Neuronal stem cell (in vitro differentiated cells): ENCODE measurements around the gene XPO6.
A peak's percentile ranks its signal among the peaks of the same experiment; 100 is the strongest.
"Not testable (repeated sequence)": the region's sequence is repeated elsewhere in the genome, so short reads cannot be mapped to it uniquely, and the experiment has no call there.

Source experiments
- DNase-seq: peaks from one replicate; pipeline ENCODE4 v3.0.0-alpha.2; 2013; ENCODE audit warnings: low spot score
- H2AFZ ChIP-seq: one replicate; pipeline ENCODE4 v1.6.1; 2013; ENCODE audit warnings: mild to moderate bottlenecking, low read length, inconsistent platforms
- H2AK5ac ChIP-seq: 2 replicates; pipeline ENCODE4 v1.6.1; 2013; ENCODE audit warnings: low read depth, mild to moderate bottlenecking, inconsistent platforms, low read length, moderate library complexity, mixed read lengths
- H2BK120ac ChIP-seq: 2 replicates; pipeline ENCODE4 v1.6.1; 2013; ENCODE audit warnings: low read depth, mild to moderate bottlenecking, inconsistent platforms, low read length, moderate library complexity, mixed read lengths
- H2BK12ac ChIP-seq: one replicate; pipeline ENCODE4 v1.6.1; 2013; ENCODE audit warnings: low read length, inconsistent platforms
- H2BK15ac ChIP-seq: 2 replicates; pipeline ENCODE4 v1.6.1; 2013; ENCODE audit warnings: mild to moderate bottlenecking, low read length, inconsistent platforms, mixed read lengths
- H2BK5ac ChIP-seq: one replicate; pipeline ENCODE4 v1.6.1; 2013; ENCODE audit warnings: inconsistent platforms, mild to moderate bottlenecking, low read length, moderate library complexity
- H3K14ac ChIP-seq: one replicate; pipeline ENCODE4 v1.6.1; 2013; ENCODE audit warnings: low read length, inconsistent platforms
- H3K18ac ChIP-seq: 2 replicates; pipeline ENCODE4 v1.6.1; 2013; ENCODE audit warnings: low read length, inconsistent platforms
- H3K23ac ChIP-seq: 2 replicates; pipeline ENCODE4 v1.6.1; 2013; ENCODE audit warnings: low read depth, mild to moderate bottlenecking, mixed read lengths, low read length, inconsistent platforms; ENCODE audit not compliant: poor library complexity
- H3K27ac ChIP-seq: replicated peaks from 3 replicates; pipeline ENCODE4 v1.5.1; 2013; ENCODE audit warnings: low read length, inconsistent platforms
- H3K27me3 ChIP-seq, 3 experiments: 2 replicates each; pipeline ENCODE4 v1.6.1; 2013; ENCODE audit warnings: low read length in 3 of 3, mild to moderate bottlenecking in 2 of 3, inconsistent platforms in 1 of 3, low read depth in 1 of 3, mixed read lengths in 1 of 3, moderate library complexity in 1 of 3; ENCODE audit not compliant: control insufficient read depth in 3 of 3, insufficient read depth in 3 of 3
- H3K36me3 ChIP-seq, 2 donors: replicated peaks in 1 of 2; 2 replicates each; pipeline ENCODE4 v1.6.1; 2013; ENCODE audit warnings: low read length in 2 of 2; ENCODE audit not compliant: control insufficient read depth in 2 of 2, insufficient read depth in 2 of 2
- H3K4ac ChIP-seq: 2 replicates; pipeline ENCODE4 v1.6.1; 2013; ENCODE audit warnings: inconsistent platforms, mild to moderate bottlenecking, low read length, moderate library complexity
- H3K4me1 ChIP-seq, 2 donors: 1 replicate in 1 of 2; 2 replicates in 1 of 2; pipeline ENCODE4 v1.6.1; 2013; ENCODE audit warnings: low read length in 2 of 2, low read depth in 1 of 2; ENCODE audit not compliant: control insufficient read depth in 2 of 2, insufficient read depth in 1 of 2
- H3K4me2 ChIP-seq: one replicate; pipeline ENCODE4 v1.6.1; 2013; ENCODE audit warnings: mild to moderate bottlenecking, low read length, inconsistent platforms; ENCODE audit not compliant: insufficient read depth, poor library complexity, severe bottlenecking
- H3K4me3 ChIP-seq, 2 donors: 2 replicates each; pipeline ENCODE4 v1.5.1; 2013; ENCODE audit warnings: low read length in 2 of 2, mild to moderate bottlenecking in 2 of 2, inconsistent platforms in 1 of 2, moderate library complexity in 1 of 2
- H3K79me1 ChIP-seq: one replicate; pipeline ENCODE4 v1.6.1; 2013; ENCODE audit warnings: low read depth, mild to moderate bottlenecking, inconsistent platforms, low read length, moderate library complexity
- H3K9ac ChIP-seq: one replicate; pipeline ENCODE4 v1.6.1; 2013; ENCODE audit warnings: mild to moderate bottlenecking, low read depth, low read length, inconsistent platforms; ENCODE audit not compliant: poor library complexity
- H3K9me3 ChIP-seq, 2 donors: replicated peaks in 1 of 2; 2 replicates each; pipeline versions ENCODE3 to v1.6.1; 2013; ENCODE audit warnings: low read length in 2 of 2, mild to moderate bottlenecking in 2 of 2, inconsistent platforms in 1 of 2, low read depth in 1 of 2, mixed read lengths in 1 of 2, moderate library complexity in 1 of 2; ENCODE audit not compliant: control insufficient read depth in 2 of 2, insufficient read depth in 1 of 2
- H4K8ac ChIP-seq: one replicate; pipeline ENCODE4 v1.6.1; 2013; ENCODE audit warnings: low read depth, mild to moderate bottlenecking, inconsistent platforms, low read length, moderate library complexity
- H4K91ac ChIP-seq: one replicate; pipeline ENCODE4 v1.6.1; 2013; ENCODE audit warnings: low read length, low read depth, mild to moderate bottlenecking, inconsistent platforms; ENCODE audit not compliant: poor library complexity
- WGBS, 2 donors: extraction: QIAGEN DNeasy Blood & Tissue Kit; methylation state at CpG; one replicate each; pipeline ENCODE4 v1.1.7; 2013; ENCODE audit warnings: missing lambda C conversion rate in 2 of 2, mixed read lengths in 1 of 2; ENCODE audit not compliant: insufficient read length in 2 of 2, insufficient replicate concordance in 1 of 2; ENCODE audit errors: extremely low coverage in 2 of 2; 5-methylcytosine and 5-hydroxymethylcytosine counted together

The XPO6 gene

DNA sequence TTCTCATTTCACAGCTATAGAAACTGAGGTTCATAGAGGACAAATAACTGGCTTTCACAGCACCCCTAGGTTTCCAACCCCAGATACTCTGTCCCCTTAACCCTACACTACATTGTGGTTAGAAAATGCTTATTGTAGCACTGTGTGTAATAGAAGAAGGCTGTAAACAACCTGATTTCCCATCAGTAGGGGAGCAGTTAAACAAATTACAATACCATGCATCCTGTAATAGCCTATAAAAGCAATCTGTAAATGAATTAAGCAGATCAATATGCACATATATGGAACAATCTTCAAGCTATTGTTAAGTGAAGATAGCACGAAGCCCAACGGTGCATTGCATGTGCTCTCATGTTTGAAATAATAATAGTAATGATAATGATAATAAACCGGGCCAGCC lies 39.2 kb upstream of the XPO6 start:
- no peak overlapping the region for H3K18ac ChIP-seq
- no peak overlapping the region for H3K4me3 ChIP-seq
- H3K4me2 ChIP-seq: no peak overlapping the region
- no peak overlapping the region for H4K91ac ChIP-seq
- H2AK5ac ChIP-seq: no peak overlapping the region
- H2BK5ac ChIP-seq: no peak overlapping the region
- no peaks in the 10 kb centered on the region for H3K79me1 ChIP-seq
- no peak overlapping the region for H2BK120ac ChIP-seq
- peaks cover 0 to 2% of the 10 kb centered on the region in 2 donors for H3K9me3 ChIP-seq
- H3K14ac ChIP-seq: no peak overlapping the region
- no peak for DNase-seq
- H3K4me1 ChIP-seq: peaks cover 0 to 5% of the 10 kb centered on the region in 2 donors
- no peaks in the 10 kb centered on the region for H3K36me3 ChIP-seq
- H3K27me3 ChIP-seq: peaks cover 0 to 17% (median 0%) of the 10 kb centered on the region in 3 experiments
- H2AFZ ChIP-seq: no peak overlapping the region
- no peak overlapping the region for H3K27ac ChIP-seq
- no peak overlapping the region for H2BK12ac ChIP-seq
- no CpG with 5 or more reads among the region's 3 CpGs for WGBS, 2 donors
- no peak overlapping the region for H4K8ac ChIP-seq
- H3K4ac ChIP-seq: no peak overlapping the region
- no peak overlapping the region for H2BK15ac ChIP-seq
- H3K23ac ChIP-seq: no peak overlapping the region
- no peak overlapping the region for H3K9ac ChIP-seq

DNA sequence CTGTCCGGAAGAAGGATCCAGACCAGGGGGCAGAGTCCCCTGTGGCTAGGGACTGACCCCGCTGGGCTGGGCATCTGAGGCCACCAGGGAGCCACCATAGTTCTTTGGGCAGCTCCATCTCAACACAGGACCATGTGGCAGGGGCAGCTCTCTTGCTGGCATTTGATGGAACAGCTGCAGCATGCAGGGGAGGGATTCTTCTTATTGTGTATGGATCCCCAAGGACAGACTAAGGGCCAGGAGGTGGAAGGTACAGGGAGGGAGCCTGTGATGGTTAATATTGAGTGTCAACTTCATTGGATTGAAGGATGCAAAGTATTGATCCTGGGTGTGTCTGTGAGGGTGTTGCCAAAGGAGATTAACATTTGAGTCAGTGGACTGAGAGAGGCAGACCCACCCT lies 37.7 kb upstream of the XPO6 start:
- Histone ChIP-seq H3K14ac (peak overlapping the region; percentile 94), H3K4me3 (peak overlapping the region in 1 of 2 donors; percentile 55), H3K18ac (peak overlapping the region; percentile 76)
- H3K9ac ChIP-seq, H3K27me3 ChIP-seq, H4K8ac ChIP-seq, H2BK120ac ChIP-seq, H3K36me3 ChIP-seq, H3K4me1 ChIP-seq, H3K4ac ChIP-seq, H2AK5ac ChIP-seq, DNase-seq, H2BK5ac ChIP-seq, H3K23ac ChIP-seq, H2AFZ ChIP-seq, H4K91ac ChIP-seq, H3K27ac ChIP-seq, H3K79me1 ChIP-seq, H3K9me3 ChIP-seq, H2BK15ac ChIP-seq, H2BK12ac ChIP-seq, H3K4me2 ChIP-seq: not testable (repeated sequence)
- WGBS, 2 donors: no CpG with 5 or more reads among the region's 2 CpGs

DNA sequence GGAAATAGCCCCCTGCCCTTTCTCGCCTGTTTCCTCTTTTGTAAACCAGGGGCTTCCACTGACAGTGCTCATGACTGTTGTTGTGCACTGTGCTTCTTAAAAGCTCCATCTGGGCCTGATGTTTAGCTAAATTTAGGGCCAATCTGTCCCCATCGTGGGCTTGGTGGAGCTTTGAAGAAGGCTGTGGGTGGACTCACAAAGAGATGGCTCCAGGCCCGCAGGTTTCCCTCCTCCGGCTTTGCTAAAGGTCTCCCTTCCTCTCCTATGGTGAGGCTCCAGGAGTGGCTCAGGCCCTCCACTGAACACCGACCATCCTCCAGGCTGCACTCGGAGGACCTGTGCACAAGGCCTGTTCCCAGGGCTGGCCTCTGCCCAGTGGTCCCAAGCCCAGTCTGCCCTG lies 30.2 kb upstream of the XPO6 start:
- Histone ChIP-seq H3K27me3 (no peaks in the 10 kb centered on the region), H3K79me1 (no peaks in the 10 kb centered on the region), H2BK12ac (no peak overlapping the region), H2BK120ac (no peak overlapping the region), H2AFZ (no peak overlapping the region), H3K9me3 (peaks cover 3 to 4% of the 10 kb centered on the region in 2 donors), H3K4ac (peak overlapping the region; percentile 67), H4K91ac (no peak overlapping the region), H2AK5ac (no peak overlapping the region), H3K4me2 (no peak overlapping the region), H3K36me3 (no peaks in the 10 kb centered on the region), H4K8ac (no peak overlapping the region), H3K9ac (no peak overlapping the region), H3K14ac (no peak overlapping the region), H3K23ac (no peak overlapping the region), H3K18ac (peak overlapping the region; percentile 41), H2BK15ac (no peak overlapping the region), H3K4me1 (no peaks in the 10 kb centered on the region), H3K27ac (no peak overlapping the region), H3K4me3 (no peak overlapping the region), H2BK5ac (no peak overlapping the region)
- no CpG with 5 or more reads among the region's 6 CpGs for WGBS, 2 donors
- no peak for DNase-seq

DNA sequence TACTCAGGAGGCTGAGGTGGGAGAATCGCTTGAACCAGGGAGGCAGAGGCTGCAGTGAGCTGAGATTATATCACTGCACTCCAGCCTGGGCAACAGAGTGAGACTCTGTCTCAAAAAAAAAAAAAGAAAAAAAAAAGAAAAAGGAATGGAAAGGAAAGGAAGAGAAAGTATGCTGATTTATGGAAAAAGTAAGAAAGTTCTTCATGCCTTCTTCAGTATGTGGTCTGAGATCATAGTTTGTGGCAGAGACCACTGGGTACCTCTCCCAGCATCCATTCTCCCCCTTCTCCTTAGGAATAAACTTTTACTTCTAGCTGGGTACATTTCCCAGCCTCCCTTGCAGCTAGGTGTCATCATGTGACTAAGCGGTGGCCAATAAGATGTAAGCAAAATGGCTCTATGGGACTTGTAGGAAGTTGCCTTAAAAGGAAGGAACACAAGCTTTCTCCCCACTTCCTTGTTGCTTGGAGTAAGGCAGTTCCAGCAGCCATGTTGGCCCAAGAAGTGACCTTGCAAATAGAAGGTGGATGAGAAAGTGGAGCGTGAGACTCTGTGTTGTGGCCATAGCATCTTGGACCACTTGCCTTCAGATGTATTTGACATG lies 26.1 kb upstream of the XPO6 start:
- H3K79me1 ChIP-seq: no peaks in the 10 kb centered on the region
- H4K91ac ChIP-seq: no peak overlapping the region
- H2BK5ac ChIP-seq: no peak overlapping the region
- peak overlapping the region; percentile 27 for H2AFZ ChIP-seq
- H3K18ac ChIP-seq: no peak overlapping the region
- no peak overlapping the region for H3K4ac ChIP-seq
- no peak overlapping the region for H4K8ac ChIP-seq
- no peak overlapping the region for H3K9ac ChIP-seq
- H3K27ac ChIP-seq: no peak overlapping the region
- no peak overlapping the region for H2AK5ac ChIP-seq
- H3K4me1 ChIP-seq: no peaks in the 10 kb centered on the region
- WGBS, 2 donors: no CpG with 5 or more reads among the region's 3 CpGs
- H2BK12ac ChIP-seq: no peak overlapping the region
- no peak overlapping the region for H3K4me2 ChIP-seq
- no peaks in the 10 kb centered on the region for H3K36me3 ChIP-seq
- no peaks in the 10 kb centered on the region for H3K27me3 ChIP-seq
- DNase-seq: no peak
- no peak overlapping the region for H2BK120ac ChIP-seq
- H3K14ac ChIP-seq: no peak overlapping the region
- no peak overlapping the region for H2BK15ac ChIP-seq
- no peak overlapping the region for H3K23ac ChIP-seq
- H3K4me3 ChIP-seq: no peak overlapping the region
- H3K9me3 ChIP-seq: peaks cover 3 to 4% of the 10 kb centered on the region in 2 donors
